ENCODE measurements around the gene EVC. TPM values are rescaled to one million over a fixed set of nuclear protein-coding genes. Genes with fewer than 3 reads are reported as not detected.

Gene EVC
- total RNA-seq, 1 donor = 69.1 TPM

- H3K79me2 ChIP-seq (ENCODE audit: insufficient read depth, low read length) = peaks cover 70% of the 10 kb centered on the region
- no peaks in the 10 kb centered on the region for H3K27me3 ChIP-seq (ENCODE audit: insufficient read depth, low read length)
- H3K4me2 ChIP-seq (ENCODE audit: insufficient read depth, low read length) = no peak overlapping the region
- H3K36me3 ChIP-seq (ENCODE audit: insufficient read depth, low read length) = peaks cover 15% of the 10 kb centered on the region
- H3K9me3 ChIP-seq (ENCODE audit: low read depth, low read length) = no peaks in the 10 kb centered on the region
- H4K20me1 ChIP-seq (ENCODE audit: insufficient read depth, low read length) = peaks cover 28% of the 10 kb centered on the region
- no peak overlapping the region for H2AFZ ChIP-seq (ENCODE audit: low read length)
- H3K4me1 ChIP-seq (ENCODE audit: insufficient read depth, low read length) = peaks cover 14% of the 10 kb centered on the region
- no peak overlapping the region for H3K4me3 ChIP-seq (ENCODE audit: insufficient read depth, low read length)
- H3K27ac ChIP-seq (ENCODE audit: low read depth, low read length) = no peak overlapping the region
- no peak for TF ChIP-seq CTCF (IDR thresholded peaks at IDR 0.05; ENCODE audit: extremely low read depth, low read depth, low read length)
- no peak for DNase-seq (ENCODE audit: insufficient read length, low spot score, missing footprints)
Observed at GRCh38 chr4:5703831-5704230, 7.2 kb upstream of the EVC start.

- H3K27me3 ChIP-seq (ENCODE audit: insufficient read depth, low read length) = no peaks in the 10 kb centered on the region
- H2AFZ ChIP-seq (ENCODE audit: low read length) = no peak overlapping the region
- H3K79me2 ChIP-seq (ENCODE audit: insufficient read depth, low read length) = peaks cover 68% of the 10 kb centered on the region
- peaks cover 28% of the 10 kb centered on the region for H4K20me1 ChIP-seq (ENCODE audit: insufficient read depth, low read length)
- no peak for TF ChIP-seq CTCF (IDR thresholded peaks at IDR 0.05; ENCODE audit: extremely low read depth, low read depth, low read length)
- no peak overlapping the region for H3K4me3 ChIP-seq (ENCODE audit: insufficient read depth, low read length)
- H3K27ac ChIP-seq (ENCODE audit: low read depth, low read length) = no peak overlapping the region
- H3K9me3 ChIP-seq (ENCODE audit: low read depth, low read length) = no peaks in the 10 kb centered on the region
- H3K36me3 ChIP-seq (ENCODE audit: insufficient read depth, low read length) = peaks cover 11% of the 10 kb centered on the region
- peaks cover 14% of the 10 kb centered on the region for H3K4me1 ChIP-seq (ENCODE audit: insufficient read depth, low read length)
- no peak for DNase-seq (ENCODE audit: insufficient read length, low spot score, missing footprints)
- no peak overlapping the region for H3K4me2 ChIP-seq (ENCODE audit: insufficient read depth, low read length)
Observed at GRCh38 chr4:5704276-5704675, 6.7 kb upstream of the EVC start.

DNA sequence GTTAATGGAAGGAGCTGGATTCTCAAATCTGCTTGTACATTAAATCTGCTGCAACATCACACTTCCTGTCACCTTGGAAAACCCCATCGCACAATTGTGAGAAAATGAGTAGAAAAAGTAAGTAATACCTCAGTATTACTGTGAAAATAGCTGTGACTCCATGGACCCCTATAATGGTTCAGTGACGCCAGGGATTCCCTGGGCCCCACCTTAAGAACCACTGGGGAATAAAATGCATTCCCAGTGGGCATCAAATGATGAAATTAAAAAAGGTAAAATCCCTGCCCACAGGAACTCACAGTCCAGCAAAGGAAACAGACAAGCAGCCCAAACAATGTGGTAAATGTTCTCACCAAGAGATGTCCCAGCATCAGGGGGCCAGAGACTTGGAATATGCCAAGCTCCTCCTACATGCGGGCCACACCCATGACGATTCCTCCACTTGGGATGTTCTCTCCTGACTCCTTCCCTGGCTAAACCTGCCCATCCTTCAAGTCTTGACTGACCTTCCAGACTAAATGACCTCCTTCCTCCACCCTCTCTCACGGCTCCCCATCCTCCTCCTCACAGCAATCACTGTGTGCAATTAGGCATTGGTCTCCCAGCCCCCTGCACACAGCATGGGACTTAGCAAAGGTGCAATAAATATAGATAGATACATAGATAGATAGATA, 5.2 kb upstream of the EVC start:
- H3K79me2 ChIP-seq (ENCODE audit: insufficient read depth, low read length) = peaks cover 61% of the 10 kb centered on the region
- no peak overlapping the region for H3K4me3 ChIP-seq (ENCODE audit: insufficient read depth, low read length)
- H4K20me1 ChIP-seq (ENCODE audit: insufficient read depth, low read length) = peaks cover 21% of the 10 kb centered on the region
- peaks cover 20% of the 10 kb centered on the region for H3K4me1 ChIP-seq (ENCODE audit: insufficient read depth, low read length)
- H3K27ac ChIP-seq (ENCODE audit: low read depth, low read length) = no peak overlapping the region
- H3K27me3 ChIP-seq (ENCODE audit: insufficient read depth, low read length) = no peaks in the 10 kb centered on the region
- no peak for DNase-seq (ENCODE audit: insufficient read length, low spot score, missing footprints)
- TF ChIP-seq CTCF (IDR thresholded peaks at IDR 0.05; ENCODE audit: extremely low read depth, low read depth, low read length) = no peak
- H3K36me3 ChIP-seq (ENCODE audit: insufficient read depth, low read length) = peaks cover 5% of the 10 kb centered on the region
- no peak overlapping the region for H3K4me2 ChIP-seq (ENCODE audit: insufficient read depth, low read length)
- no peak overlapping the region for H2AFZ ChIP-seq (ENCODE audit: low read length)
- H3K9me3 ChIP-seq (ENCODE audit: low read depth, low read length) = no peaks in the 10 kb centered on the region

GRCh38 chr4:5706486-5707290, 4.3 kb upstream of the EVC start:
- Histone ChIP-seq H3K27ac (ENCODE audit: low read depth, low read length) (no peak overlapping the region), H3K4me2 (ENCODE audit: insufficient read depth, low read length) (peak overlapping the region; percentile 91)

More at GRCh38 chr4:5706486-5707290, 4.3 kb upstream of the EVC start:
- no peak for TF ChIP-seq CTCF (IDR thresholded peaks at IDR 0.05; ENCODE audit: extremely low read depth, low read depth, low read length)
- no peak overlapping the region for H2AFZ ChIP-seq (ENCODE audit: low read length)
- H3K27me3 ChIP-seq (ENCODE audit: insufficient read depth, low read length) = no peaks in the 10 kb centered on the region
- DNase-seq (ENCODE audit: insufficient read length, low spot score, missing footprints) = no peak
- H3K4me3 ChIP-seq (ENCODE audit: insufficient read depth, low read length) = peak overlapping the region; percentile 87
- H3K79me2 ChIP-seq (ENCODE audit: insufficient read depth, low read length) = peaks cover 54% of the 10 kb centered on the region
- H3K36me3 ChIP-seq (ENCODE audit: insufficient read depth, low read length) = peaks cover 5% of the 10 kb centered on the region
- H3K9me3 ChIP-seq (ENCODE audit: low read depth, low read length) = no peaks in the 10 kb centered on the region
- peaks cover 23% of the 10 kb centered on the region for H3K4me1 ChIP-seq (ENCODE audit: insufficient read depth, low read length)
- H4K20me1 ChIP-seq (ENCODE audit: insufficient read depth, low read length) = peaks cover 20% of the 10 kb centered on the region
